IMR-90 (cell line): ENCODE results near the gene RCE1. TPM values are rescaled to one million over a fixed set of nuclear protein-coding genes. Genes with fewer than 3 reads are reported as not detected.

Source experiments
- ATAC-seq: fragments of 200-7000 bp; cut with Tn5 transposase; 2 replicates; pipeline ENCODE4 v1.9.1; 2020; ENCODE audit warnings: low read depth, mild to moderate bottlenecking, moderate library complexity
- BruUV-seq: library from RNA; stranded (reverse); fragments of 400-500 nt; replicated peaks from 2 replicates; lab custom pipeline; 2021; lab: Mats Ljungman, UMichigan
- CTCF ChIA-PET: fragments of 300-600 bp; formaldehyde crosslinking; extraction: SDS; loops from one replicate; lab custom pipeline; 2021; ENCODE audit warnings: antibody characterized with exemption; lab: Yijun Ruan, JAX
- POLR2A ChIA-PET: fragments of 300-600 bp; sonication (Branson Sonifier 250); formaldehyde crosslinking; loops from one replicate; lab custom pipeline; 2022; ENCODE audit warnings: antibody characterized with exemption; ENCODE audit not compliant: unreplicated experiment; lab: Charles Lee
- DNase-seq: peaks from one replicate; pipeline ENCODE4 v3.0.0; 2013
- H2AFZ ChIP-seq: replicated peaks from 2 replicates; pipeline ENCODE3; 2013; ENCODE audit warnings: low read length, mild to moderate bottlenecking; ENCODE audit not compliant: poor library complexity
- H2AK5ac ChIP-seq: 2 replicates; pipeline ENCODE4 v1.6.1; 2013; ENCODE audit warnings: low read depth, low read length, inconsistent platforms
- H2AK9ac ChIP-seq: replicated peaks from 2 replicates; pipeline ENCODE3; 2013; ENCODE audit warnings: mild to moderate bottlenecking, low read depth, low read length, moderate library complexity; ENCODE audit not compliant: poor library complexity
- H2BK120ac ChIP-seq: 2 replicates; pipeline ENCODE4 v1.6.1; 2013; ENCODE audit warnings: low read depth, low read length, inconsistent platforms
- H2BK15ac ChIP-seq: 3 replicates; pipeline ENCODE4 v1.6.1; 2013; ENCODE audit warnings: low read depth, low read length, inconsistent platforms
- H2BK20ac ChIP-seq: 2 replicates; pipeline ENCODE4 v1.6.1; 2013; ENCODE audit warnings: low read depth, mild to moderate bottlenecking, inconsistent platforms, low read length, moderate library complexity
- H2BK5ac ChIP-seq: 2 replicates; pipeline ENCODE4 v1.6.1; 2013; ENCODE audit warnings: mild to moderate bottlenecking, low read depth, low read length, inconsistent platforms; ENCODE audit not compliant: poor library complexity, severe bottlenecking
- H3K14ac ChIP-seq: replicated peaks from 2 replicates; pipeline ENCODE4 v1.6.1; 2013; ENCODE audit warnings: low read depth, low read length, inconsistent platforms
- H3K18ac ChIP-seq: 2 replicates; pipeline ENCODE4 v1.6.1; 2013; ENCODE audit warnings: low read depth, low read length, control low read depth
- H3K23ac ChIP-seq: 2 replicates; pipeline ENCODE4 v1.6.1; 2013; ENCODE audit warnings: low read depth, low read length, inconsistent platforms
- H3K27ac ChIP-seq: 2 replicates; pipeline ENCODE4 v1.5.1; 2013; ENCODE audit warnings: mild to moderate bottlenecking, control low read depth, low read length; ENCODE audit not compliant: insufficient read depth
- H3K27me3 ChIP-seq: 2 replicates; pipeline ENCODE4 v1.6.1; 2013; ENCODE audit warnings: low read length; ENCODE audit not compliant: control insufficient read depth, insufficient read depth
- H3K36me3 ChIP-seq: 2 replicates; pipeline ENCODE4 v1.6.1; 2013; ENCODE audit warnings: low read length, mixed read lengths; ENCODE audit not compliant: control insufficient read depth, insufficient read depth
- H3K4ac ChIP-seq: 2 replicates; pipeline ENCODE4 v1.6.1; 2013; ENCODE audit warnings: low read depth, low read length, inconsistent platforms
- H3K4me1 ChIP-seq: 2 replicates; pipeline ENCODE4 v1.6.1; 2013; ENCODE audit warnings: low read length, mixed read lengths; ENCODE audit not compliant: control insufficient read depth, insufficient read depth
- H3K4me2 ChIP-seq: 2 replicates; pipeline ENCODE4 v1.6.1; 2013; ENCODE audit warnings: low read depth, mild to moderate bottlenecking, control low read depth, low read length, moderate library complexity
- H3K4me3 ChIP-seq: 2 replicates; pipeline ENCODE4 v1.5.1; 2013; ENCODE audit warnings: low read depth, mild to moderate bottlenecking, control low read depth, low read length, moderate library complexity; ENCODE audit not compliant: insufficient read depth
- H3K56ac ChIP-seq: 2 replicates; pipeline ENCODE4 v1.6.1; 2013; ENCODE audit warnings: low read length, inconsistent platforms; ENCODE audit not compliant: insufficient read depth; ENCODE audit errors: extremely low read depth
- H3K79me1 ChIP-seq, 2 experiments: 2 replicates each; pipeline ENCODE4 v1.6.1; 2013; ENCODE audit warnings: low read length in 2 of 2, inconsistent platforms in 1 of 2, low read depth in 1 of 2
- H3K9ac ChIP-seq: 2 replicates; pipeline ENCODE4 v1.6.1; 2013; ENCODE audit warnings: low read depth, low read length, control low read depth
- H3K9me1 ChIP-seq: 2 replicates; pipeline ENCODE4 v1.6.1; 2013; ENCODE audit warnings: low read length, inconsistent platforms; ENCODE audit not compliant: insufficient read depth
- H3K9me3 ChIP-seq: 2 replicates; pipeline ENCODE4 v1.6.1; 2013; ENCODE audit warnings: low read length; ENCODE audit not compliant: control insufficient read depth, insufficient read depth
- H4K20me1 ChIP-seq: 2 replicates; pipeline ENCODE4 v1.6.1; 2013; ENCODE audit warnings: low read length, inconsistent platforms; ENCODE audit not compliant: insufficient read depth
- H4K5ac ChIP-seq: 2 replicates; pipeline ENCODE4 v1.6.1; 2013; ENCODE audit warnings: mild to moderate bottlenecking, low read depth, low read length, control low read depth
- H4K8ac ChIP-seq, 2 experiments: 2 replicates each; pipeline ENCODE4 v1.6.1; 2013; ENCODE audit warnings: low read depth in 2 of 2, low read length in 2 of 2, control low read depth in 1 of 2, inconsistent platforms in 1 of 2
- H4K91ac ChIP-seq: 2 replicates; pipeline ENCODE4 v1.6.1; 2013; ENCODE audit warnings: low read depth, low read length, inconsistent platforms; ENCODE audit not compliant: insufficient read depth
- BHLHE40 ChIP-seq: fragments of 150-350 bp; IDR thresholded peaks from 2 replicates; pipeline ENCODE4 v1.6.1; 2016; ENCODE audit warnings: mild to moderate bottlenecking, low read depth, low read length
- CEBPB ChIP-seq: IDR thresholded peaks from 2 replicates; pipeline ENCODE4 v1.6.1; 2012; ENCODE audit warnings: low read depth, low read length, improper control_type of control experiment
- CHD1 ChIP-seq: IDR thresholded peaks from 2 replicates; pipeline ENCODE4 v1.6.1; 2012; ENCODE audit warnings: low read depth, low read length, improper control_type of control experiment
- FOS ChIP-seq: fragments of 150-350 bp; IDR thresholded peaks from 2 replicates; pipeline ENCODE4 v1.6.1; 2016; ENCODE audit warnings: low read depth, low read length
- MAFK ChIP-seq: IDR thresholded peaks from 2 replicates; pipeline ENCODE4 v1.6.1; 2012; ENCODE audit warnings: low read depth, low read length, improper control_type of control experiment
- MAZ ChIP-seq: IDR thresholded peaks from 2 replicates; pipeline ENCODE4 v1.6.1; 2012; ENCODE audit warnings: low read depth, mild to moderate bottlenecking, low read length, improper control_type of control experiment, moderate library complexity, borderline replicate concordance
- MXI1 ChIP-seq: IDR thresholded peaks from 2 replicates; pipeline ENCODE4 v1.6.1; 2012; ENCODE audit warnings: low read depth, mild to moderate bottlenecking, low read length, moderate library complexity, borderline replicate concordance
- NFE2L2 ChIP-seq: fragments of 150-350 bp; IDR thresholded peaks from 2 replicates; pipeline ENCODE4 v1.6.1; 2016; ENCODE audit warnings: low read depth, mild to moderate bottlenecking, low read length
- POLR2A ChIP-seq: IDR thresholded peaks from 2 replicates; pipeline ENCODE4 v1.6.1; 2012; ENCODE audit warnings: mild to moderate bottlenecking, low read depth, low read length
- RAD21 ChIP-seq: IDR thresholded peaks from 2 replicates; pipeline ENCODE4 v1.6.1; 2012; ENCODE audit warnings: low read length, improper control_type of control experiment
- RCOR1 ChIP-seq: IDR thresholded peaks from 2 replicates; pipeline ENCODE4 v1.6.1; 2012; ENCODE audit warnings: mild to moderate bottlenecking, low read length, improper control_type of control experiment; ENCODE audit not compliant: insufficient replicate concordance
- RFX5 ChIP-seq: IDR thresholded peaks from 2 replicates; pipeline ENCODE4 v1.8.0; 2012; ENCODE audit warnings: low read depth, mild to moderate bottlenecking, low read length, moderate library complexity
- SMC3 ChIP-seq: fragments of 150-350 bp; IDR thresholded peaks from 2 replicates; pipeline ENCODE4 v1.6.1; 2016; ENCODE audit warnings: low read depth, mild to moderate bottlenecking, antibody characterized with exemption, low read length, moderate library complexity
- WGBS, 2 experiments: methylation state at CpG; one replicate each; pipeline versions ENCODE4 v1.1.5 to v1.1.7; 2013; ENCODE audit warnings: missing lambda C conversion rate in 2 of 2; ENCODE audit not compliant: insufficient read length in 1 of 2; ENCODE audit errors: extremely low coverage in 2 of 2; 5-methylcytosine and 5-hydroxymethylcytosine counted together
- dilution Hi-C: fragments of 300-500 bp; cut with HindIII; formaldehyde crosslinking; loops from one replicate; pipeline ENCODE4 v1.14.3; 2018; ENCODE audit warnings: low sequenced_read_pairs; ENCODE audit not compliant: unreplicated experiment
- in situ Hi-C: fragments of 300-500 bp; cut with MboI; formaldehyde crosslinking; loops from 3 replicates; pipeline ENCODE4 v1.14.3; 2019; ENCODE audit warnings: low sequenced_read_pairs, inconsistent platforms, mixed read lengths
- intact Hi-C: fragments of 100-400 bp; cut with micrococcal nuclease; formaldehyde crosslinking; loops from 2 replicates; pipeline ENCODE4 v1.10.0; 2022
- polyA plus RNA-seq, 3 experiments: library from polyadenylated mRNA; depleted of rRNA; stranded (reverse); fragments of >200 nt; gene quantifications; 2 replicates each; pipeline ENCODE4 v1.2.3, GENCODE V29; 2012; ENCODE audit warnings: low replicate concordance in 1 of 3
- total RNA-seq: library from RNA; depleted of rRNA; stranded (reverse); fragments of >200 nt; gene quantifications from 2 replicates; pipeline ENCODE4 v1.2.3, GENCODE V29; 2012
- TF ChIP-seq, protein P1 (sequence below): conservative IDR thresholded peaks from 2 replicates; pipeline ENCODE4 v1.5.1; 2012; ENCODE audit warnings: mild to moderate bottlenecking, low read depth, low read length, improper control_type of control experiment
- TF ChIP-seq, protein P2 (sequence below): fragments of 150-350 bp; IDR thresholded peaks from 2 replicates; pipeline ENCODE4 v1.6.1; 2016; ENCODE audit warnings: low read depth, mild to moderate bottlenecking, low read length, moderate library complexity, borderline replicate concordance

Gene RCE1
- total and polyA plus RNA-seq, 2 of the 4 experiments (the other 2 are of a cell fraction): 6.6 to 19.4 TPM

DNA sequence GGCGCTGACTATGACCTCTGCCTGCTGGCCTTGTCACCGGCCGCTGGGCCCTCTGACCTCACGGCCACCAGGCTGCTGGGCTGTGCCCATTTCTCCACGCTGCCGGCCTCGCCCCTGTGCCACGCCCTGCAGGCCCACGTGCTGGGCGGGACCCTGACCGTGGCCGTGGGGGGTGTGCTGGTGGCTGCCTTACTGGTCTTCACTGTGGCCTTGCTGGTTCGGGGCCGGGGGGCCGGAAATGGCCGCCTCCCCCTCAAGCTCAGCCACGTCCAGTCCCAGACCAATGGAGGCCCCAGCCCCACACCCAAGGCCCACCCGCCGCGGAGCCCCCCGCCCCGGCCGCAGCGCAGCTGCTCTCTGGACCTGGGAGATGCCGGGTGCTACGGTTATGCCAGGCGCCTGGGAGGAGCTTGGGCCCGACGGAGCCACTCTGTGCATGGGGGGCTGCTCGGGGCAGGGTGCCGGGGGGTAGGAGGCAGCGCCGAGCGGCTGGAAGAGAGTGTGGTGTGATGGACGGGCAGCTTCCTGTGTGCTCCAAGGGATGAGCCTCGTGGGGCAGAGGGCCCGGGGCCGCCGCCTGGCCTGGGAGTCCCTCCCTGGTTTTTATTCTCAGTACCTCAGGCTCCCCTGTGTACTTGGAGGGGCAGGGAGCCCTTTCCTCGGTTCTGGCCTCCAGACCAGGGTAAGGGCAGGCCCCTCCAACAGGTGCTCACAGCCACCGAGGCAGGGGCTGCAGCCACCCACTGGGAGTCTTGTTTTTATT, 16.6 kb downstream of the RCE1 start:
- no TSS peak for BruUV-seq
- Histone ChIP-seq H3K4me2 (no peak overlapping the region), H3K4ac (no peak overlapping the region), H3K23ac (no peak overlapping the region), H3K9me3 (no peaks in the 10 kb centered on the region), H3K27me3 (no peaks in the 10 kb centered on the region), H3K4me1 (peaks cover 4% of the 10 kb centered on the region), H2AK9ac (no peak overlapping the region), H4K5ac (no peak overlapping the region), H2BK15ac (no peak overlapping the region), H4K20me1 (peaks cover 6% of the 10 kb centered on the region; the same call in 1 of the 2 replicates), H2BK120ac (no peak overlapping the region), H3K9ac (no peak overlapping the region), H3K56ac (no peak overlapping the region), H2AFZ (no peak overlapping the region), H3K79me1 (peaks cover 3 to 28% of the 10 kb centered on the region in 2 experiments; a peak in 2 of 4 replicates), H2BK5ac (no peak overlapping the region), H3K9me1 (peaks cover 9% of the 10 kb centered on the region; the same call in 1 of the 2 replicates), H3K18ac (no peak overlapping the region), H4K8ac (no peak overlapping the region), H3K4me3 (no peak overlapping the region), H3K36me3 (peaks cover 28% of the 10 kb centered on the region; the same call in 1 of the 2 replicates), H4K91ac (no peak overlapping the region), H3K27ac (no peak overlapping the region), H2BK20ac (no peak overlapping the region), H2AK5ac (no peak overlapping the region), H3K14ac (no peak overlapping the region)
- ChIA-PET POLR2A (no interaction called here), CTCF (no interaction called here)
- 88% methylated on average over 15 of the region's 41 CpGs; no CpG with 5 or more reads in 1 of the 2 experiments for WGBS, 2 experiments
- intact Hi-C loops: loop anchor here (5.0 kb wide), 2 partner anchors 112 to 172 kb away; no protein-coding TSS in a partner anchor
- in situ Hi-C loops: no loop called here
- dilution Hi-C loops: no loop called here
- DNase-seq (no peak), ATAC-seq (no peak)
- TF ChIP-seq POLR2A (no peak), MXI1 (no peak), BHLHE40 (no peak), RCOR1 (no peak), MAZ (no peak), RFX5 (no peak), FOS (no peak), MAFK (no peak), SMC3 (no peak), CHD1 (no peak), NFE2L2 (no peak), RAD21 (no peak), CEBPB (no peak)
- TF ChIP-seq, protein P1, sequence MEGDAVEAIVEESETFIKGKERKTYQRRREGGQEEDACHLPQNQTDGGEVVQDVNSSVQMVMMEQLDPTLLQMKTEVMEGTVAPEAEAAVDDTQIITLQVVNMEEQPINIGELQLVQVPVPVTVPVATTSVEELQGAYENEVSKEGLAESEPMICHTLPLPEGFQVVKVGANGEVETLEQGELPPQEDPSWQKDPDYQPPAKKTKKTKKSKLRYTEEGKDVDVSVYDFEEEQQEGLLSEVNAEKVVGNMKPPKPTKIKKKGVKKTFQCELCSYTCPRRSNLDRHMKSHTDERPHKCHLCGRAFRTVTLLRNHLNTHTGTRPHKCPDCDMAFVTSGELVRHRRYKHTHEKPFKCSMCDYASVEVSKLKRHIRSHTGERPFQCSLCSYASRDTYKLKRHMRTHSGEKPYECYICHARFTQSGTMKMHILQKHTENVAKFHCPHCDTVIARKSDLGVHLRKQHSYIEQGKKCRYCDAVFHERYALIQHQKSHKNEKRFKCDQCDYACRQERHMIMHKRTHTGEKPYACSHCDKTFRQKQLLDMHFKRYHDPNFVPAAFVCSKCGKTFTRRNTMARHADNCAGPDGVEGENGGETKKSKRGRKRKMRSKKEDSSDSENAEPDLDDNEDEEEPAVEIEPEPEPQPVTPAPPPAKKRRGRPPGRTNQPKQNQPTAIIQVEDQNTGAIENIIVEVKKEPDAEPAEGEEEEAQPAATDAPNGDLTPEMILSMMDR: no peak
- TF ChIP-seq, protein P2, sequence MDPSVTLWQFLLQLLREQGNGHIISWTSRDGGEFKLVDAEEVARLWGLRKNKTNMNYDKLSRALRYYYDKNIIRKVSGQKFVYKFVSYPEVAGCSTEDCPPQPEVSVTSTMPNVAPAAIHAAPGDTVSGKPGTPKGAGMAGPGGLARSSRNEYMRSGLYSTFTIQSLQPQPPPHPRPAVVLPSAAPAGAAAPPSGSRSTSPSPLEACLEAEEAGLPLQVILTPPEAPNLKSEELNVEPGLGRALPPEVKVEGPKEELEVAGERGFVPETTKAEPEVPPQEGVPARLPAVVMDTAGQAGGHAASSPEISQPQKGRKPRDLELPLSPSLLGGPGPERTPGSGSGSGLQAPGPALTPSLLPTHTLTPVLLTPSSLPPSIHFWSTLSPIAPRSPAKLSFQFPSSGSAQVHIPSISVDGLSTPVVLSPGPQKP: no peak
